Cardiac fibroblast (primary cell): Measurements from ENCODE around the gene PARP16.

Experiments
- DNase-seq, 2 donors: peaks; one replicate each; pipeline versions ENCODE4 v3.0.0 to v3.0.0-alpha.2; 2010; ENCODE audit warnings: low read depth in 2 of 2
- H3K4me3 ChIP-seq, 2 donors: replicated peaks in 1 of 2; 1 replicate in 1 of 2; 2 replicates in 1 of 2; pipeline ENCODE4 v1.5.1; 2011; ENCODE audit warnings: low read depth in 2 of 2, low read length in 2 of 2, mild to moderate bottlenecking in 2 of 2, moderate library complexity in 1 of 2
- CTCF ChIP-seq: IDR thresholded peaks from one replicate; pipeline ENCODE4 v1.5.1; 2011; ENCODE audit warnings: low read depth, mild to moderate bottlenecking, low read length, inconsistent platforms

PARP16 gene

GRCh38 chr15:65254758-65255157 lies 31.9 kb downstream of the PARP16 start:
- no peak for TF ChIP-seq CTCF
- H3K4me3 ChIP-seq, result no peak overlapping the region
- no peak for DNase-seq

GRCh38 chr15:65254356-65254755 lies 32.3 kb downstream of the PARP16 start:
- no peak overlapping the region for H3K4me3 ChIP-seq
- peak in 1 of 2 donors; percentile 11 for DNase-seq

GRCh38 chr15:65249641-65250040 lies 37.0 kb downstream of the PARP16 start:
- TF ChIP-seq CTCF, result no peak
- no peak overlapping the region for H3K4me3 ChIP-seq
- DNase-seq, result no peak

More at GRCh38 chr15:65254356-65254755, 32.3 kb downstream of the PARP16 start:
- no peak for TF ChIP-seq CTCF

GRCh38 chr15:65248511-65249255 lies 38.0 kb downstream of the PARP16 start:
- no peak overlapping the region for H3K4me3 ChIP-seq
- no peak for TF ChIP-seq CTCF
- DNase-seq, result no peak

- no peak overlapping the region for H3K4me3 ChIP-seq
- DNase-seq, result no peak
- no peak for TF ChIP-seq CTCF
Observed at GRCh38 chr15:65246939-65247338, 39.7 kb downstream of the PARP16 start.

- TF ChIP-seq CTCF, result no peak
- DNase-seq, result no peak
- H3K4me3 ChIP-seq, result no peak overlapping the region
Observed at GRCh38 chr15:65246026-65246714, 40.5 kb downstream of the PARP16 start.
